Effector memory CD8-positive, alpha-beta T cell (primary cell): ENCODE measurements around the gene SCGB1C2.

Source experiments
- ATAC-seq: fragments of 150-1000 bp; cut with Tn5 transposase; replicated peaks from 2 replicates; pipeline ENCODE4 v1.10.0; 2021; ENCODE audit warnings: mild to moderate bottlenecking, moderate library complexity
- DNase-seq, 3 experiments: peaks; one replicate each; pipeline ENCODE4 v3.0.0; 2021
- H3K27ac Mint-ChIP-seq, 2 donors: one replicate each; pipeline ENCODE4 v1.8.0; 2022; ENCODE audit warnings: mild to moderate bottlenecking in 2 of 2, mixed read lengths in 2 of 2, moderate library complexity in 2 of 2
- H3K27me3 Mint-ChIP-seq, 2 donors: one replicate each; pipeline ENCODE4 v1.8.0; 2022; ENCODE audit warnings: mixed read lengths in 2 of 2
- H3K36me3 Mint-ChIP-seq: one replicate; pipeline ENCODE4 v1.8.0; 2022; ENCODE audit warnings: mild to moderate bottlenecking, moderate library complexity, mixed read lengths; ENCODE audit not compliant: insufficient read depth
- H3K4me1 Mint-ChIP-seq, 2 donors: one replicate each; pipeline ENCODE4 v1.8.0; 2022; ENCODE audit warnings: low read depth in 2 of 2, mixed read lengths in 2 of 2
- H3K4me3 Mint-ChIP-seq, 2 donors: one replicate each; pipeline ENCODE4 v1.8.0; 2022; ENCODE audit warnings: mild to moderate bottlenecking in 2 of 2, mixed read lengths in 2 of 2, moderate library complexity in 2 of 2
- H3K9me3 Mint-ChIP-seq, 2 donors: one replicate each; pipeline ENCODE4 v1.8.0; 2022; ENCODE audit warnings: mixed read lengths in 2 of 2

The SCGB1C2 gene

GRCh38 chr17:182050-182751 is 44.8 kb downstream of the SCGB1C2 start:
- Mint-ChIP-seq H3K4me1 (peaks cover 0 to 11% of the 10 kb centered on the region in 2 donors), H3K9me3 (no peaks in the 10 kb centered on the region), H3K36me3 (peaks cover 5% of the 10 kb centered on the region), H3K27me3 (peaks cover 55 to 80% of the 10 kb centered on the region in 2 donors), H3K27ac (no peak overlapping the region), H3K4me3 (peak overlapping the region; percentile 39 to 65)
- ATAC-seq (no peak), DNase-seq (no peak)

GRCh38 chr17:183021-183420 is 45.7 kb downstream of the SCGB1C2 start:
- Mint-ChIP-seq H3K27me3 (peaks cover 54 to 74% of the 10 kb centered on the region in 2 donors), H3K9me3 (no peaks in the 10 kb centered on the region), H3K36me3 (peaks cover 5% of the 10 kb centered on the region), H3K27ac (no peak overlapping the region), H3K4me1 (peaks cover 0 to 11% of the 10 kb centered on the region in 2 donors), H3K4me3 (no peak overlapping the region)
- ATAC-seq = no peak
- DNase-seq = no peak

GRCh38 chr17:185445-186138 is 48.2 kb downstream of the SCGB1C2 start:
- ATAC-seq = no peak
- no peak overlapping the region for H3K27ac Mint-ChIP-seq

GRCh38 chr17:187130-187529 is 49.8 kb downstream of the SCGB1C2 start:
- Mint-ChIP-seq H3K36me3 (peaks cover 5% of the 10 kb centered on the region), H3K27ac (no peak overlapping the region), H3K27me3 (peaks cover 44 to 53% of the 10 kb centered on the region in 2 donors), H3K4me3 (no peak overlapping the region), H3K4me1 (peaks cover 0 to 8% of the 10 kb centered on the region in 2 donors), H3K9me3 (no peaks in the 10 kb centered on the region)
- no peak for ATAC-seq
- no peak for DNase-seq

More at GRCh38 chr17:185445-186138, 48.2 kb downstream of the SCGB1C2 start:
- peaks cover 47 to 58% of the 10 kb centered on the region in 2 donors for H3K27me3 Mint-ChIP-seq
- no peaks in the 10 kb centered on the region for H3K9me3 Mint-ChIP-seq
- peaks cover 0 to 11% of the 10 kb centered on the region in 2 donors for H3K4me1 Mint-ChIP-seq
- DNase-seq = no peak
- peaks cover 5% of the 10 kb centered on the region for H3K36me3 Mint-ChIP-seq
- peak overlapping the region in 1 of 2 donors; percentile 23 for H3K4me3 Mint-ChIP-seq
